ENCODE data around the gene EVPL.

- TF ChIP-seq CTCF (conservative IDR thresholded peaks at IDR 0.05), result no peak
- no peak for TF ChIP-seq ZFX (IDR thresholded peaks at IDR 0.05)
Measured at GRCh38 chr17:76071531-76072147, 44.5 kb upstream of the EVPL start.

Measured in C4-2B (cell line).